Naive thymus-derived CD8-positive, alpha-beta T cell (primary cell): Measurements from ENCODE around the gene GRM4. TPM values are rescaled to one million over a fixed set of nuclear protein-coding genes. Genes with fewer than 3 reads are reported as not detected.

Source experiments
- ATAC-seq, 2 donors: fragments of 150-1000 bp; cut with Tn5 transposase in 1 of 2; sonication (Bioruptor Pico), chemical (Tn5 transposase) in 1 of 2; 1 replicate in 1 of 2; 2 replicates in 1 of 2; pipeline ENCODE4 v1.10.0; 2021; ENCODE audit warnings: mild to moderate bottlenecking in 2 of 2, moderate library complexity in 2 of 2
- POLR2A ChIA-PET: fragments of 350-600 bp; sonication (Branson Sonifier 250); formaldehyde crosslinking; loops from one replicate; lab custom pipeline; 2021; ENCODE audit warnings: antibody characterized with exemption; lab: Charles Lee
- DNase-seq, 10 donors: peaks; one replicate each; pipeline versions ENCODE4 v3.0.0 to v3.0.0-alpha.2; 2020 to 2022
- H3K27ac Mint-ChIP-seq, 10 donors: one replicate each; pipeline ENCODE4 v1.8.0; 2020 to 2022; ENCODE audit warnings: mild to moderate bottlenecking in 10 of 10, mixed read lengths in 10 of 10, moderate library complexity in 4 of 10, inconsistent platforms in 1 of 10
- H3K27me3 Mint-ChIP-seq, 5 donors: one replicate each; pipeline ENCODE4 v1.8.0; 2021 to 2022; ENCODE audit warnings: mixed read lengths in 5 of 5
- H3K36me3 Mint-ChIP-seq, 3 donors: one replicate each; pipeline ENCODE4 v1.8.0; 2020 to 2022; ENCODE audit warnings: mixed read lengths in 3 of 3, mild to moderate bottlenecking in 2 of 3, inconsistent platforms in 1 of 3
- H3K4me1 Mint-ChIP-seq, 4 donors: one replicate each; pipeline ENCODE4 v1.8.0; 2021 to 2022; ENCODE audit warnings: mixed read lengths in 4 of 4
- H3K4me3 Mint-ChIP-seq, 10 donors: one replicate each; pipeline ENCODE4 v1.8.0; 2020 to 2022; ENCODE audit warnings: mild to moderate bottlenecking in 10 of 10, mixed read lengths in 10 of 10, moderate library complexity in 6 of 10, inconsistent platforms in 1 of 10
- H3K9me3 Mint-ChIP-seq, 9 donors: one replicate each; pipeline ENCODE4 v1.8.0; 2020 to 2022; ENCODE audit warnings: mixed read lengths in 9 of 9, mild to moderate bottlenecking in 3 of 9, inconsistent platforms in 1 of 9, moderate library complexity in 1 of 9
- polyA plus RNA-seq, 3 donors: library from polyadenylated mRNA; unstranded; fragments of 300-500 nt; fragmentation: Illumina TruSeq; gene quantifications; one replicate each; pipeline ENCODE4 v1.2.3, GENCODE V29; 2021
- total RNA-seq, 8 experiments: library from RNA in 2 of 8; stranded (reverse) in 2 of 8; gene quantifications; one replicate each; pipeline ENCODE4 v1.2.3 and lab custom pipeline; 2021 to 2026

The GRM4 gene
- total and polyA plus RNA-seq, 5 experiments from 2014 or later = not detected

GRCh38 chr6:34176261-34177031 lies 30.6 kb upstream of the GRM4 start:
- H3K27ac Mint-ChIP-seq = peak overlapping the region in 3 of 10 donors; percentile 4 to 60 (median 24)
- POLR2A ChIA-PET = no interaction called here
- no peaks in the 10 kb centered on the region for H3K9me3 Mint-ChIP-seq
- ATAC-seq (no peak), DNase-seq (no peak)
- H3K4me3 Mint-ChIP-seq = no peak overlapping the region
- peaks cover 6 to 41% (median 24%) of the 10 kb centered on the region in 4 donors for H3K4me1 Mint-ChIP-seq
- no peaks in the 10 kb centered on the region for H3K27me3 Mint-ChIP-seq
- H3K36me3 Mint-ChIP-seq = no peaks in the 10 kb centered on the region

GRCh38 chr6:34174846-34175399 lies 29.0 kb upstream of the GRM4 start:
- Mint-ChIP-seq H3K9me3 (no peaks in the 10 kb centered on the region), H3K4me1 (peaks cover 5 to 42% (median 27%) of the 10 kb centered on the region in 4 donors), H3K36me3 (no peaks in the 10 kb centered on the region), H3K4me3 (no peak overlapping the region), H3K27ac (peak overlapping the region in 5 of 10 donors; percentile 22 to 61 (median 52)), H3K27me3 (no peaks in the 10 kb centered on the region)
- no peak for DNase-seq
- no peak for ATAC-seq
- POLR2A ChIA-PET = no interaction called here

- peaks cover 3 to 29% (median 24%) of the 10 kb centered on the region in 4 donors for H3K4me1 Mint-ChIP-seq
- ATAC-seq (no peak), DNase-seq (no peak)
- POLR2A ChIA-PET = interaction anchor here (0.6 kb wide), 1 partner anchor 118 kb away, joined by 4 read pairs; no protein-coding TSS in a partner anchor
- no peaks in the 10 kb centered on the region for H3K27me3 Mint-ChIP-seq
- H3K27ac Mint-ChIP-seq = peak overlapping the region in 4 of 10 donors; percentile 13 to 80 (median 64)
- H3K9me3 Mint-ChIP-seq = no peaks in the 10 kb centered on the region
- no peaks in the 10 kb centered on the region for H3K36me3 Mint-ChIP-seq
- no peak overlapping the region for H3K4me3 Mint-ChIP-seq
These were observed 27.3 kb upstream of the GRM4 start for GRCh38 chr6:34172961-34173775.

GRCh38 chr6:34170346-34170745 lies 24.5 kb upstream of the GRM4 start:
- ATAC-seq (no peak), DNase-seq (no peak)
- Mint-ChIP-seq H3K4me1 (peaks cover 3 to 18% (median 14%) of the 10 kb centered on the region in 4 donors), H3K36me3 (no peaks in the 10 kb centered on the region), H3K9me3 (peaks cover 0 to 2% (median 0%) of the 10 kb centered on the region in 9 donors), H3K4me3 (no peak overlapping the region), H3K27ac (peak overlapping the region in 1 of 10 donors; percentile 49), H3K27me3 (no peaks in the 10 kb centered on the region)
- POLR2A ChIA-PET = no interaction called here

- Mint-ChIP-seq H3K36me3 (no peaks in the 10 kb centered on the region), H3K9me3 (peaks cover 0 to 2% (median 0%) of the 10 kb centered on the region in 9 donors), H3K4me1 (peaks cover 3 to 18% (median 13%) of the 10 kb centered on the region in 4 donors), H3K27ac (peak overlapping the region in 1 of 10 donors; percentile 49), H3K27me3 (no peaks in the 10 kb centered on the region), H3K4me3 (peak overlapping the region in 1 of 10 donors; percentile 17)
- ATAC-seq (no peak), DNase-seq (no peak)
- POLR2A ChIA-PET = interaction anchor here (0.6 kb wide), 1 partner anchor 67 kb away, joined by 3 read pairs; the partner anchor contains the start of gene HMGA1
These were observed 24.0 kb upstream of the GRM4 start for GRCh38 chr6:34169897-34170296.

GRCh38 chr6:34161857-34162515 lies 16.1 kb upstream of the GRM4 start:
- Mint-ChIP-seq H3K27ac (peak overlapping the region in 1 of 10 donors; percentile 16), H3K36me3 (no peaks in the 10 kb centered on the region), H3K4me1 (peaks cover 0 to 6% (median 2%) of the 10 kb centered on the region in 4 donors), H3K9me3 (peaks cover 0 to 22% (median 0%) of the 10 kb centered on the region in 9 donors), H3K4me3 (no peak overlapping the region), H3K27me3 (peaks cover 0 to 6% (median 0%) of the 10 kb centered on the region in 5 donors)
- DNase-seq = no peak
- ATAC-seq = no peak
- POLR2A ChIA-PET = no interaction called here

GRCh38 chr6:34159844-34160243 lies 14.0 kb upstream of the GRM4 start:
- Mint-ChIP-seq H3K27ac (no peak overlapping the region), H3K4me3 (no peak overlapping the region), H3K9me3 (peaks cover 0 to 22% (median 0%) of the 10 kb centered on the region in 9 donors), H3K27me3 (peaks cover 0 to 8% (median 0%) of the 10 kb centered on the region in 5 donors), H3K36me3 (no peaks in the 10 kb centered on the region), H3K4me1 (peaks cover 0 to 14% (median 4%) of the 10 kb centered on the region in 4 donors)
- POLR2A ChIA-PET = no interaction called here
- ATAC-seq = no peak
- no peak for DNase-seq

GRCh38 chr6:34158876-34159275 lies 13.0 kb upstream of the GRM4 start:
- Mint-ChIP-seq H3K27me3 (peaks cover 0 to 11% (median 0%) of the 10 kb centered on the region in 5 donors), H3K36me3 (no peaks in the 10 kb centered on the region), H3K4me1 (peaks cover 2 to 24% (median 10%) of the 10 kb centered on the region in 4 donors), H3K4me3 (no peak overlapping the region), H3K27ac (no peak overlapping the region), H3K9me3 (peaks cover 0 to 22% (median 0%) of the 10 kb centered on the region in 9 donors)
- POLR2A ChIA-PET = no interaction called here
- DNase-seq (no peak), ATAC-seq (no peak)

- H3K27ac Mint-ChIP-seq = peak overlapping the region in 4 of 10 donors; percentile 4 to 44 (median 30)
- ATAC-seq = no peak
- no peak overlapping the region for H3K4me3 Mint-ChIP-seq
- peaks cover 2 to 15% (median 6%) of the 10 kb centered on the region in 5 donors for H3K27me3 Mint-ChIP-seq
- H3K4me1 Mint-ChIP-seq = peaks cover 2 to 24% (median 9%) of the 10 kb centered on the region in 4 donors
- no peak for DNase-seq
- POLR2A ChIA-PET = no interaction called here
- H3K9me3 Mint-ChIP-seq = peaks cover 0 to 22% (median 0%) of the 10 kb centered on the region in 9 donors
- H3K36me3 Mint-ChIP-seq = no peaks in the 10 kb centered on the region
These were observed 12.0 kb upstream of the GRM4 start for GRCh38 chr6:34157851-34158250.

GRCh38 chr6:34157236-34157830 lies 11.4 kb upstream of the GRM4 start:
- ATAC-seq = no peak
- Mint-ChIP-seq H3K4me3 (no peak overlapping the region), H3K36me3 (no peaks in the 10 kb centered on the region), H3K27me3 (peaks cover 4 to 18% (median 11%) of the 10 kb centered on the region in 5 donors), H3K4me1 (peaks cover 2 to 24% (median 9%) of the 10 kb centered on the region in 4 donors), H3K9me3 (peaks cover 0 to 22% (median 0%) of the 10 kb centered on the region in 9 donors), H3K27ac (peak overlapping the region in 4 of 10 donors; percentile 4 to 44 (median 30))
- POLR2A ChIA-PET = interaction anchor here (0.5 kb wide), 1 partner anchor 648 kb away, joined by 6 read pairs; no protein-coding TSS in a partner anchor
- no peak for DNase-seq

- Mint-ChIP-seq H3K9me3 (peaks cover 0 to 22% (median 0%) of the 10 kb centered on the region in 9 donors), H3K4me3 (no peak overlapping the region), H3K36me3 (no peaks in the 10 kb centered on the region), H3K27ac (peak overlapping the region in 1 of 10 donors; percentile 6), H3K27me3 (peaks cover 11 to 28% (median 27%) of the 10 kb centered on the region in 5 donors), H3K4me1 (peaks cover 2 to 24% (median 10%) of the 10 kb centered on the region in 4 donors)
- DNase-seq (no peak), ATAC-seq (no peak)
- POLR2A ChIA-PET = interaction anchor here (0.7 kb wide), 1 partner anchor 256 kb away, joined by 3 read pairs; no protein-coding TSS in a partner anchor
These were observed 9.8 kb upstream of the GRM4 start for GRCh38 chr6:34155471-34156300.
